A549 treated with GW870086 at 1 μM for 4 hours (cell line): ENCODE results near the gene ZNF8. TPM values are rescaled to one million over a fixed set of nuclear protein-coding genes. Genes with fewer than 3 reads are reported as not detected.

Source experiments
- total RNA-seq: library from RNA; stranded (reverse); fragments of 200-300 nt; extraction: Qiagen RNA extraction; gene quantifications from 5 replicates; pipeline ENCODE4 v1.2.3, GENCODE V29; 2022; ENCODE audit warnings: low read depth

The ZNF8 gene
- 0.93 to 1.3 TPM (median 0.97 TPM) in 5 replicates for total RNA-seq

DNA sequence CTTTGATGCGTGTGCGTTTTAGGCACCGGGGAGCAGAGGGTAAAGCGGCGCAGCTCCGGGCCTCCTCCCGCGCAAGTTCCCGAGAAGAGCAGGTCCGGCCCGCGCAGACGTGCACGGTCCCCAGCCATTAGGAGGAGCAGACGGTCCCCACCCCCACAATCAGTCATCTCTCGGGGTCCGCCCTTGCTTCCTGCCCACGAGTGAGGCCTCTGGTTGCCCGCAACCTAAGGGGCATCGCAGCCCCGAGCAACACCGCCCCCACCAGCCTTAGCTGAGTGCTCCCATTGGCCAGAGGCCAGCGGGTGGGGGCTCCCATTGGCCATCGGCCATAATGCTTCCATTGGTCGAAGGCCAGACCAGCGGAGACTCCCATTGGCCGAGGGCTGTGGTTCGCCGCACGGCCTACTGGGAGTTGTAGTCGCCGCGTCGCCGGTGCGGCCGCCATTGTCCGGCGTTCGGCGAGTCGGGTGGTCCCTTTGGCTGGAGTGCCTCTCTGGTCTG lies at the start of gene ZNF8:
Gene ZNF8 (plus strand): TSS at position 415 of the 501 bp plus-strand sequence. CDS start 127 bp downstream, outside the sequence.

DNA sequence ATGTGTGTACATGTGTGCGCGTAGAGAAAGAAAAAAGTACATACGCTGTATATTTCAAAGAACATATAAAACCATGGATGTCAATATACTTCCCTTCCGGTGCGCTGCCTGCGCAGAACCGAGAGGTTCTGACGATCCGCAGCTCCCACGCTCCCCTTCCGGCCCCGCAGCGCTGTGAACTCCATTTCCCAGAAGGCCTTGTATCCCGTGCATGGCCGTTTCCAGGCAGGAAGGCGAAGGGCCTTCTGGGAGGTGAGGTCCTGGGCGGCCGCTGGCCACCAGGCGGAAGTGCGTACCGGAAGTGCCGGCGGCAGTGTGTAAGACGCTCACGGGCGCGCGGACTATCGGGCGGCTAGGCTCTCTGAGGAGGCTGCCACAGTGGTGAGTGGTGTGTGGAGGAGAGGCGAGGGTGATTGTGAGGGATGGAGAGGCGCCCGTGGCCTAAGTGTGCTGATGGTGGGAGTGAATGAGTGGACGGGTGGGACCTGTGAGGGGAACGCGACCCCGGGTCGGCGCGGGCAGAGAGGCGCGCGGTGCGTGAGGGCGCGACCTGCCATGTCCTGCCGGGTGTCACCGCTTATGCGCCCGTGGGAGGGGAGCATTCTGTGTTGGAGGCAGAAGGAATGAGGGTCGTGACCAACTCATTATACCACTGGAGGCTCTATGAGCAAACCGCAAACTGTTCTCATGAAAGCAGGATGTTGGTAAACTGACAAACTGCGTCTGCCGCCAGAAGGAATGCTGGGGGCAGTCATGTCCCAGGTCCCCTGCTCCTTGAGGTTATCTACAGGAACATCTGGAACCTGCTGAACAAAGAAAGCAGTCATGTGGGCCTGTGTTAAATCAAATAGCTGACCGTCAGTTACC lies 26.5 kb downstream of the ZNF8 start, which contains the start of gene ERVK3-1:
Gene ERVK3-1 (plus strand): TSS at position 313 of the 867 bp plus-strand sequence. CDS start 6,792 bp downstream, outside the sequence.

DNA sequence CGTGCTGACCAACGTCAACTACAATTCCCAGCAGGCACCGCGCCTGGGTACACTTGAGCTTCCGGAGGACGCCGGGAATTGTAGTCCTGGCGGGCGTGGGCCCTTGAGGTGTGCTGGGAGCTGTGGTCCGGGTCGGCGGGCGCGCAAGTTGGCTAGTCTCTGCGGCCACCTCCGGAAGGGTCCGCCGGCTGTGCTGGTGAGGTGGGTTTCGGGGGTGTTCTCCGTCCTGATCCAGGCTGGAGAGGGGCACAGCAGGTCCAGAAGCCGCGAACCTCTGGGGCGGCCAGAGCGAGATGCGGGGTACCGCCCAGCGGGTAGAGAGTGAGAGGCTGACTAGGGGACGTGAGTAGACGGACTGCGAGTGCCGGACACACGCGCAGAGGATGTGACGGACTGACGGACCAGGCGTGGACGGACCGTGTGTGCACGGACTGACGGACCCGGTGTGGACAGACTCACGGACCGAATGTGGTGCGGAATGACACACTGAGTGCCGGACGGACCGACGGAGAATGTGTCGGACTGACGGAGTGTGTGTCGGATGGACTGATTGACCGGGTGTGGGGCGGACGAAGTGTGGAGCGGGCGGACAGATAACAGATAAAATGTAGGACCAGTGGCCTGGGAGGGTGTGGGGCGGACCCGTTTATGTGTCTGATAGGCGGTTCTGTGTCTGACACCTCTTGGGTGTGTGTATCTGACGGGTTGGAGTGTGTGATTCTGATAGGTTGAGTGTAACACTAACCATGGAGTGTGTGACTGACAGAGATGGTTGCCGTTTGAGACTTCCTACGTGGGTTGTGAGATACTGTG lies 48.4 kb downstream of the ZNF8 start, which contains the start of gene ZSCAN22:
Gene ZSCAN22 (plus strand): TSS at position 81 of the 813 bp plus-strand sequence. CDS start 7,809 bp downstream, outside the sequence.

Other genes starting within 250 kb of the ZNF8 start
- not detected in 5 replicates for gene ZSCAN1, start 244.9 kb upstream of the ZNF8 start, total RNA-seq
- gene ZNF135, start 219.7 kb upstream of the ZNF8 start, total RNA-seq: not detected in 5 replicates
- 1.9 to 2.7 TPM (median 2.1 TPM) in 5 replicates for gene ZSCAN18, start 180.7 kb upstream of the ZNF8 start, total RNA-seq
- 2.6 to 3.4 TPM (median 2.9 TPM) in 5 replicates for gene ZNF329, start 128.2 kb upstream of the ZNF8 start, total RNA-seq
- 12.7 to 15.3 TPM (median 13.7 TPM) in 5 replicates for gene ZNF274, start 95.9 kb upstream of the ZNF8 start, total RNA-seq
- gene ZNF544, start 50.0 kb upstream of the ZNF8 start, total RNA-seq: 15.8 to 22.5 TPM (median 18.2 TPM) in 5 replicates
- gene ERVK3-1, start 26.4 kb downstream of the ZNF8 start, total RNA-seq: 89.0 to 109 TPM (median 96.0 TPM) in 5 replicates
- 2.1 to 2.7 TPM (median 2.4 TPM) in 5 replicates for gene ZSCAN22, start 48.0 kb downstream of the ZNF8 start, total RNA-seq
- gene A1BG, start 74.5 kb downstream of the ZNF8 start, total RNA-seq: 11.1 to 14.3 TPM (median 13.5 TPM) in 5 replicates
- 0.77 to 1.4 TPM (median 1.1 TPM) in 5 replicates for gene ZNF497, start 83.8 kb downstream of the ZNF8 start, total RNA-seq
- 0.98 to 1.5 TPM (median 1.4 TPM) in 5 replicates for gene ZNF837, start 102.1 kb downstream of the ZNF8 start, total RNA-seq
- gene RPS5, start 108.3 kb downstream of the ZNF8 start, total RNA-seq: 2,355 to 2,530 TPM (median 2,454 TPM) in 5 replicates
- 0.13 to 0.15 TPM in 2 of 5 replicates, not detected in the others for gene RNF225, start 116.7 kb downstream of the ZNF8 start, total RNA-seq
- 18.1 to 21.1 TPM (median 20.1 TPM) in 5 replicates for gene ZNF584, start 129.7 kb downstream of the ZNF8 start, total RNA-seq
- gene ZNF132, start 161.2 kb downstream of the ZNF8 start, total RNA-seq: 0.06 to 0.14 TPM (median 0.13 TPM) in 5 replicates
- 5.3 to 8.0 TPM (median 6.5 TPM) in 5 replicates for gene ZNF324B, start 172.7 kb downstream of the ZNF8 start, total RNA-seq
- gene ZNF324, start 188.1 kb downstream of the ZNF8 start, total RNA-seq: 7.6 to 9.7 TPM (median 9.1 TPM) in 5 replicates
- gene ZNF446, start 197.4 kb downstream of the ZNF8 start, total RNA-seq: 11.1 to 12.6 TPM (median 12.1 TPM) in 5 replicates
- 26.4 to 30.1 TPM (median 28.2 TPM) in 5 replicates for gene SLC27A5, start 233.0 kb downstream of the ZNF8 start, total RNA-seq
- 13.0 to 19.0 TPM (median 18.3 TPM) in 5 replicates for gene ZBTB45, start 240.9 kb downstream of the ZNF8 start, total RNA-seq